ENCODE results near the gene MED13L. TPM values are rescaled to one million over a fixed set of nuclear protein-coding genes. Genes with fewer than 3 reads are reported as not detected.

The MED13L gene
- polyA plus RNA-seq, 1 donor (not counting 4 experiments of a cell fraction or from before 2014, with no cell fraction given) = 31.7 TPM

- H4K20me1 ChIP-seq (ENCODE audit: control insufficient read depth, extremely low read depth, insufficient read depth, low read length) = no peaks in the 10 kb centered on the region
- dilution Hi-C loops (cut with MboI; ENCODE audit: extremely low pct_ligation_motif_present, low sequenced_read_pairs) = no loop called here
- H3K79me2 ChIP-seq (ENCODE audit: control insufficient read depth, insufficient read depth, low read length) = peaks cover 81% of the 10 kb centered on the region
- no peak for TF ChIP-seq CTCF (optimal IDR thresholded peaks at IDR 0.05 in 1 of 3, IDR thresholded peaks at IDR 0.05 in 1 of 3, conservative IDR thresholded peaks at IDR 0.05 in 1 of 3; ENCODE audit: extremely low read depth in 1 of 3, insufficient read depth in 2 of 3, low read length in 3 of 3)
- TF ChIP-seq EZH2 (IDR thresholded peaks at IDR 0.05; ENCODE audit: low read length) = no peak
- no peaks in the 10 kb centered on the region for H3K9me1 ChIP-seq (ENCODE audit: control insufficient read depth, extremely low read depth, insufficient read depth, low read length)
- no peak overlapping the region for H3K9ac ChIP-seq (ENCODE audit: control insufficient read depth, extremely low read depth, insufficient read depth, low read length)
- no peaks in the 10 kb centered on the region for H3K9me3 ChIP-seq (ENCODE audit: control insufficient read depth, low read depth, low read length)
- H2AFZ ChIP-seq (ENCODE audit: control insufficient read depth, low read length) = no peak overlapping the region
- peaks cover 53% of the 10 kb centered on the region for H3K4me1 ChIP-seq (ENCODE audit: control insufficient read depth, extremely low read depth, insufficient read depth, low read length)
- no peak for DNase-seq (ENCODE audit: low read depth, low spot score)
- H3K27ac ChIP-seq (ENCODE audit: control insufficient read depth, insufficient read depth, low read length) = no peak overlapping the region
- no peaks in the 10 kb centered on the region for H3K27me3 ChIP-seq (ENCODE audit: control insufficient read depth, extremely low read depth, insufficient read depth, low read length)
- FAIRE-seq = no peak
- no peaks in the 10 kb centered on the region for H3K36me3 ChIP-seq (ENCODE audit: control insufficient read depth in 2 of 2, extremely low read depth in 1 of 2, insufficient read depth in 2 of 2, low read length in 2 of 2)
- H3K4me3 ChIP-seq (ENCODE audit: control insufficient read depth in 2 of 3, extremely low read depth in 1 of 3, insufficient read depth in 2 of 3, low read depth in 1 of 3, low read length in 3 of 3) = no peak overlapping the region
- no peak overlapping the region for H3K4me2 ChIP-seq (ENCODE audit: control insufficient read depth, extremely low read depth, insufficient read depth, low read depth, low read length)
These were observed 137.0 kb downstream of the MED13L start for GRCh38 chr12:116140529-116140928.

- TF ChIP-seq CTCF (optimal IDR thresholded peaks at IDR 0.05 in 1 of 3, IDR thresholded peaks at IDR 0.05 in 1 of 3, conservative IDR thresholded peaks at IDR 0.05 in 1 of 3; ENCODE audit: extremely low read depth in 1 of 3, insufficient read depth in 2 of 3, low read length in 3 of 3) = no peak
- no peak for TF ChIP-seq EZH2 (IDR thresholded peaks at IDR 0.05; ENCODE audit: low read length)
- no peak overlapping the region for H2AFZ ChIP-seq (ENCODE audit: control insufficient read depth, low read length)
- H3K4me3 ChIP-seq (ENCODE audit: control insufficient read depth in 2 of 3, extremely low read depth in 1 of 3, insufficient read depth in 2 of 3, low read depth in 1 of 3, low read length in 3 of 3) = no peak overlapping the region
- dilution Hi-C loops (cut with MboI; ENCODE audit: extremely low pct_ligation_motif_present, low sequenced_read_pairs) = no loop called here
- DNase-seq (ENCODE audit: low read depth, low spot score) (no peak), FAIRE-seq (peak; percentile 56)
- no peak overlapping the region for H3K4me2 ChIP-seq (ENCODE audit: control insufficient read depth, extremely low read depth, insufficient read depth, low read depth, low read length)
- H3K27ac ChIP-seq (ENCODE audit: control insufficient read depth, insufficient read depth, low read length) = no peak overlapping the region
- no peaks in the 10 kb centered on the region for H3K9me1 ChIP-seq (ENCODE audit: control insufficient read depth, extremely low read depth, insufficient read depth, low read length)
- no peaks in the 10 kb centered on the region for H4K20me1 ChIP-seq (ENCODE audit: control insufficient read depth, extremely low read depth, insufficient read depth, low read length)
- H3K27me3 ChIP-seq (ENCODE audit: control insufficient read depth, extremely low read depth, insufficient read depth, low read length) = no peaks in the 10 kb centered on the region
- peaks cover 49% of the 10 kb centered on the region for H3K4me1 ChIP-seq (ENCODE audit: control insufficient read depth, extremely low read depth, insufficient read depth, low read length)
- H3K9ac ChIP-seq (ENCODE audit: control insufficient read depth, extremely low read depth, insufficient read depth, low read length) = no peak overlapping the region
- peaks cover 81% of the 10 kb centered on the region for H3K79me2 ChIP-seq (ENCODE audit: control insufficient read depth, insufficient read depth, low read length)
- no peaks in the 10 kb centered on the region for H3K9me3 ChIP-seq (ENCODE audit: control insufficient read depth, low read depth, low read length)
- no peaks in the 10 kb centered on the region for H3K36me3 ChIP-seq (ENCODE audit: control insufficient read depth in 2 of 2, extremely low read depth in 1 of 2, insufficient read depth in 2 of 2, low read length in 2 of 2)
These were observed 138.7 kb downstream of the MED13L start for GRCh38 chr12:116138781-116139180.

All from keratinocyte (primary cell).